AG10803 (cell line): ENCODE results near the gene ITGB3BP.

Experiments used
- DNase-seq: peaks from one replicate; pipeline ENCODE4 v3.0.0; 2010; ENCODE audit warnings: low read depth
- H3K4me3 ChIP-seq: 2 replicates; pipeline ENCODE4 v1.5.1; 2011; ENCODE audit warnings: mild to moderate bottlenecking, low read length, control low read depth
- CTCF ChIP-seq: conservative IDR thresholded peaks from 2 replicates; pipeline ENCODE4 v1.5.1; 2011; ENCODE audit warnings: mild to moderate bottlenecking, low read length, control low read depth, inconsistent platforms

Gene ITGB3BP

GRCh38 chr1:63408331-63408730, 114.7 kb downstream of the ITGB3BP start:
- no peak for TF ChIP-seq CTCF
- DNase-seq: no peak
- H3K4me3 ChIP-seq: no peak overlapping the region

GRCh38 chr1:63407002-63407401, 116.0 kb downstream of the ITGB3BP start:
- no peak overlapping the region for H3K4me3 ChIP-seq
- no peak for TF ChIP-seq CTCF
- no peak for DNase-seq

GRCh38 chr1:63405987-63406386, 117.0 kb downstream of the ITGB3BP start:
- no peak for DNase-seq
- TF ChIP-seq CTCF: no peak
- no peak overlapping the region for H3K4me3 ChIP-seq

- DNase-seq: no peak
- no peak overlapping the region for H3K4me3 ChIP-seq
- TF ChIP-seq CTCF: no peak
Measured at GRCh38 chr1:63405021-63405420, 118.0 kb downstream of the ITGB3BP start.

GRCh38 chr1:63403386-63403785, 119.6 kb downstream of the ITGB3BP start:
- no peak overlapping the region for H3K4me3 ChIP-seq
- no peak for DNase-seq
- no peak for TF ChIP-seq CTCF

GRCh38 chr1:63401945-63402344, 121.1 kb downstream of the ITGB3BP start:
- no peak overlapping the region for H3K4me3 ChIP-seq
- no peak for TF ChIP-seq CTCF
- DNase-seq: no peak
